ENCODE data around the gene ACOXL. TPM values are rescaled to one million over a fixed set of nuclear protein-coding genes. Genes with fewer than 3 reads are reported as not detected.

ACOXL gene
- total and polyA plus RNA-seq, 2 donors (not counting 3 experiments of a cell fraction or from before 2014, with no cell fraction given) = not detected

GRCh38 chr2:111145103-111145760 is 412.9 kb downstream of the ACOXL start:
- TF ChIP-seq EZH2 (IDR thresholded peaks at IDR 0.05; ENCODE audit: borderline replicate concordance, low read depth, low read length, severe bottlenecking) = no peak
- Histone ChIP-seq H3K27me3 (ENCODE audit: control insufficient read depth in 2 of 2, insufficient read depth in 2 of 2, low read length in 2 of 2) (peaks cover 0 to 5% of the 10 kb centered on the region in 2 experiments), H3K9me1 (replicated peaks; ENCODE audit: control insufficient read depth, extremely low read depth, insufficient read depth, low read length) (no peaks in the 10 kb centered on the region), H4K20me1 (replicated peaks; ENCODE audit: control insufficient read depth, extremely low read depth, insufficient read depth, low read length) (peaks cover 3% of the 10 kb centered on the region), H3K4me3 (replicated peaks in 1 of 3; ENCODE audit: insufficient read depth in 1 of 3, low read depth in 1 of 3, low read length in 3 of 3) (no peak overlapping the region), H3K9ac (replicated peaks; ENCODE audit: extremely low read depth, insufficient read depth, low read length) (no peak overlapping the region), H3K79me2 (ENCODE audit: control insufficient read depth, insufficient read depth, low read length) (no peaks in the 10 kb centered on the region), H3K4me2 (ENCODE audit: insufficient read depth, low read length) (no peak overlapping the region), H3K9me3 (replicated peaks; ENCODE audit: control insufficient read depth, insufficient read depth, low read length) (no peaks in the 10 kb centered on the region), H3K27ac (ENCODE audit: insufficient read depth, low read depth, low read length) (no peak overlapping the region), H3K36me3 (ENCODE audit: control insufficient read depth in 2 of 2, extremely low read depth in 1 of 2, insufficient read depth in 2 of 2, low read length in 2 of 2) (peaks cover 0 to 11% of the 10 kb centered on the region in 2 experiments), H2AFZ (ENCODE audit: low read depth, low read length) (no peak overlapping the region), H3K4me1 (ENCODE audit: control insufficient read depth, extremely low read depth, insufficient read depth, low read length) (peaks cover 22% of the 10 kb centered on the region)
- DNase-seq (ENCODE audit: low read depth, low spot score) (no peak), FAIRE-seq (no peak)
- ChIA-PET POLR2A (no interaction called here), CTCF (interaction anchor here (1.7 kb wide), 1 partner anchor 13 kb away, joined by 6 read pairs; no protein-coding TSS in a partner anchor)
- no TSS peak for BruUV-seq (replicated peaks)
- dilution Hi-C loops (cut with MboI; ENCODE audit: extremely low pct_ligation_motif_present, low sequenced_read_pairs) (no loop called here), intact Hi-C loops (cut with micrococcal nuclease) (no loop called here)

- no TSS peak for BruUV-seq (replicated peaks)
- Histone ChIP-seq H3K9me1 (replicated peaks; ENCODE audit: control insufficient read depth, extremely low read depth, insufficient read depth, low read length) (no peaks in the 10 kb centered on the region), H3K79me2 (ENCODE audit: control insufficient read depth, insufficient read depth, low read length) (no peaks in the 10 kb centered on the region), H3K9ac (replicated peaks; ENCODE audit: extremely low read depth, insufficient read depth, low read length) (no peak overlapping the region), H3K9me3 (replicated peaks; ENCODE audit: control insufficient read depth, insufficient read depth, low read length) (no peaks in the 10 kb centered on the region), H2AFZ (ENCODE audit: low read depth, low read length) (no peak overlapping the region), H4K20me1 (replicated peaks; ENCODE audit: control insufficient read depth, extremely low read depth, insufficient read depth, low read length) (peaks cover 3% of the 10 kb centered on the region), H3K27me3 (ENCODE audit: control insufficient read depth in 2 of 2, insufficient read depth in 2 of 2, low read length in 2 of 2) (peaks cover 0 to 5% of the 10 kb centered on the region in 2 experiments), H3K27ac (ENCODE audit: insufficient read depth, low read depth, low read length) (no peak overlapping the region), H3K4me3 (replicated peaks in 1 of 3; ENCODE audit: insufficient read depth in 1 of 3, low read depth in 1 of 3, low read length in 3 of 3) (no peak overlapping the region), H3K4me2 (ENCODE audit: insufficient read depth, low read length) (no peak overlapping the region), H3K4me1 (ENCODE audit: control insufficient read depth, extremely low read depth, insufficient read depth, low read length) (peaks cover 28% of the 10 kb centered on the region), H3K36me3 (ENCODE audit: control insufficient read depth in 2 of 2, extremely low read depth in 1 of 2, insufficient read depth in 2 of 2, low read length in 2 of 2) (peaks cover 0 to 8% of the 10 kb centered on the region in 2 experiments)
- no peak for DNase-seq (ENCODE audit: low read depth, low spot score)
- CTCF ChIA-PET = interaction anchor here (0.7 kb wide), 2 partner anchors 17 to 20 kb away, joined by 3 read pairs; no protein-coding TSS in a partner anchor
- POLR2A ChIA-PET = interaction anchor here (0.6 kb wide), 1 partner anchor 34 kb away, joined by 4 read pairs; no protein-coding TSS in a partner anchor
- TF ChIP-seq EZH2 (IDR thresholded peaks at IDR 0.05; ENCODE audit: borderline replicate concordance, low read depth, low read length, severe bottlenecking) (no peak), CTCF (IDR thresholded peaks at IDR 0.05; ENCODE audit: extremely low read depth in 1 of 2, insufficient read depth in 1 of 2, low read depth in 1 of 2, low read length in 2 of 2) (no peak), GATA2 (IDR thresholded peaks at IDR 0.05; ENCODE audit: insufficient read depth, insufficient read length, low read depth, low read length) (no peak), FOS (IDR thresholded peaks at IDR 0.05; ENCODE audit: borderline replicate concordance, insufficient read depth, low read length) (no peak), MYC (IDR thresholded peaks at IDR 0.05; ENCODE audit: low read depth, low read length) (no peak), MAX (IDR thresholded peaks at IDR 0.05; ENCODE audit: insufficient read depth, insufficient read length) (no peak)
- dilution Hi-C loops (cut with MboI; ENCODE audit: extremely low pct_ligation_motif_present, low sequenced_read_pairs) = no loop called here
- intact Hi-C loops (cut with micrococcal nuclease) = no loop called here
- no peak for FAIRE-seq
These were observed 413.6 kb downstream of the ACOXL start for GRCh38 chr2:111145951-111146350.
